ENCODE results near the gene PHACTR4. TPM values are rescaled to one million over a fixed set of nuclear protein-coding genes. Genes with fewer than 3 reads are reported as not detected.
A peak's percentile ranks its signal among the peaks of the same experiment; 100 is the strongest.
"Not testable (repeated sequence)": the region's sequence is repeated elsewhere in the genome, so short reads cannot be mapped to it uniquely, and the experiment has no call there.

Gene PHACTR4
- total RNA-seq, 2 donors from 2014 or later = 29.7 to 33.7 TPM

- Mint-ChIP-seq H3K27ac (no peak overlapping the region), H3K9me3 (no peaks in the 10 kb centered on the region), H3K36me3 (ENCODE audit: insufficient read depth in 2 of 2) (peaks cover 9 to 14% of the 10 kb centered on the region in 2 donors), H3K4me3 (no peak overlapping the region), H3K27me3 (ENCODE audit: low read depth) (no peaks in the 10 kb centered on the region), H3K4me1 (ENCODE audit: low read depth) (peaks cover 13% of the 10 kb centered on the region)
- ATAC-seq (replicated peaks in 1 of 2) (no peak), DNase-seq (no peak)
Measured at GRCh38 chr1:28501925-28502324, 132.4 kb downstream of the PHACTR4 start.

GRCh38 chr1:28503117-28503516 is 133.6 kb downstream of the PHACTR4 start:
- Mint-ChIP-seq H3K27me3 (ENCODE audit: low read depth) (no peaks in the 10 kb centered on the region), H3K9me3 (no peaks in the 10 kb centered on the region), H3K4me3 (no peak overlapping the region), H3K4me1 (ENCODE audit: low read depth) (peaks cover 13% of the 10 kb centered on the region), H3K27ac (peak overlapping the region; percentile 29), H3K36me3 (ENCODE audit: insufficient read depth in 2 of 2) (peaks cover 10 to 25% of the 10 kb centered on the region in 2 donors)
- ATAC-seq (replicated peaks in 1 of 2) (no peak), DNase-seq (no peak)

- no peaks in the 10 kb centered on the region for H3K27me3 Mint-ChIP-seq (ENCODE audit: low read depth)
- H3K4me3 Mint-ChIP-seq = peak within 1 kb of the TSS; percentile 91 to 97
- ATAC-seq (replicated peaks in 1 of 2) (peak; percentile 86 to 88), DNase-seq (peak; percentile 94 to 97)
- peak within 1 kb of the TSS; percentile 100 for H3K27ac Mint-ChIP-seq
- H3K9me3 Mint-ChIP-seq = no peaks in the 10 kb centered on the region
- peaks cover 30 to 48% of the 10 kb centered on the region in 2 donors for H3K36me3 Mint-ChIP-seq (ENCODE audit: insufficient read depth in 2 of 2)
- H3K4me1 Mint-ChIP-seq (ENCODE audit: low read depth) = peaks cover 38% of the 10 kb centered on the region
Measured at GRCh38 chr1:28505406-28506187, 136.1 kb downstream of the PHACTR4 start, which contains the start of gene RCC1. TSS of gene RCC1 (plus strand) at chr1:28506043. CDS start at chr1:28529867, 23,824 bp downstream.

GRCh38 chr1:28506907-28507246 is 137.3 kb downstream of the PHACTR4 start:
- DNase-seq (no peak), ATAC-seq (replicated peaks in 1 of 2) (no peak)
- Mint-ChIP-seq H3K9me3 (no peaks in the 10 kb centered on the region), H3K36me3 (ENCODE audit: insufficient read depth in 2 of 2) (peaks cover 34 to 52% of the 10 kb centered on the region in 2 donors), H3K27ac (peak overlapping the region; percentile 100), H3K4me3 (peak overlapping the region; percentile 91 to 97), H3K4me1 (ENCODE audit: low read depth) (peaks cover 37% of the 10 kb centered on the region), H3K27me3 (ENCODE audit: low read depth) (no peaks in the 10 kb centered on the region)

- H3K4me1 Mint-ChIP-seq (ENCODE audit: low read depth) = peaks cover 41% of the 10 kb centered on the region
Measured at GRCh38 chr1:28507247-28507645, 137.7 kb downstream of the PHACTR4 start.

GRCh38 chr1:28507646-28508434 is 138.3 kb downstream of the PHACTR4 start:
- Mint-ChIP-seq H3K27me3 (ENCODE audit: low read depth) (no peaks in the 10 kb centered on the region), H3K4me1 (ENCODE audit: low read depth) (peaks cover 47% of the 10 kb centered on the region), H3K4me3 (peak overlapping the region; percentile 91 to 97), H3K9me3 (no peaks in the 10 kb centered on the region), H3K27ac (peak overlapping the region; percentile 100), H3K36me3 (ENCODE audit: insufficient read depth in 2 of 2) (peaks cover 36 to 62% of the 10 kb centered on the region in 2 donors)
- DNase-seq (no peak), ATAC-seq (replicated peaks in 1 of 2) (no peak)

More at GRCh38 chr1:28507247-28507645, 137.7 kb downstream of the PHACTR4 start:
- no peaks in the 10 kb centered on the region for H3K9me3 Mint-ChIP-seq
- ATAC-seq (replicated peaks in 1 of 2) (no peak), DNase-seq (no peak)
- H3K27me3 Mint-ChIP-seq (ENCODE audit: low read depth) = no peaks in the 10 kb centered on the region
- H3K27ac Mint-ChIP-seq = peak overlapping the region; percentile 100
- peaks cover 36 to 56% of the 10 kb centered on the region in 2 donors for H3K36me3 Mint-ChIP-seq (ENCODE audit: insufficient read depth in 2 of 2)
- peak overlapping the region; percentile 91 to 97 for H3K4me3 Mint-ChIP-seq

GRCh38 chr1:28508435-28508754 is 138.9 kb downstream of the PHACTR4 start:
- peak overlapping the region; percentile 100 for H3K27ac Mint-ChIP-seq
- no peak for DNase-seq
- H3K27me3 Mint-ChIP-seq (ENCODE audit: low read depth) = no peaks in the 10 kb centered on the region
- H3K4me3 Mint-ChIP-seq = peak overlapping the region; percentile 91 to 97
- H3K4me1 Mint-ChIP-seq (ENCODE audit: low read depth) = peaks cover 52% of the 10 kb centered on the region
- ATAC-seq (replicated peaks in 1 of 2) = no peak
- H3K36me3 Mint-ChIP-seq (ENCODE audit: insufficient read depth in 2 of 2) = peaks cover 36 to 62% of the 10 kb centered on the region in 2 donors
- no peaks in the 10 kb centered on the region for H3K9me3 Mint-ChIP-seq

GRCh38 chr1:28509705-28510272 is 140.2 kb downstream of the PHACTR4 start:
- Mint-ChIP-seq H3K9me3 (no peaks in the 10 kb centered on the region), H3K36me3 (ENCODE audit: insufficient read depth in 2 of 2) (peaks cover 36 to 64% of the 10 kb centered on the region in 2 donors), H3K4me3 (peak overlapping the region; percentile 91 to 97), H3K27me3 (ENCODE audit: low read depth) (no peaks in the 10 kb centered on the region), H3K4me1 (ENCODE audit: low read depth) (peaks cover 57% of the 10 kb centered on the region), H3K27ac (peak overlapping the region; percentile 100)
- ATAC-seq (replicated peaks in 1 of 2) (peak; percentile 1 to 2), DNase-seq (peak in 1 of 2 donors; percentile 40)

- Mint-ChIP-seq H3K27ac (peak overlapping the region; percentile 100), H3K9me3 (no peaks in the 10 kb centered on the region), H3K4me3 (peak overlapping the region; percentile 91 to 97), H3K4me1 (ENCODE audit: low read depth) (peaks cover 59% of the 10 kb centered on the region), H3K36me3 (ENCODE audit: insufficient read depth in 2 of 2) (peaks cover 35 to 64% of the 10 kb centered on the region in 2 donors), H3K27me3 (ENCODE audit: low read depth) (no peaks in the 10 kb centered on the region)
- ATAC-seq (replicated peaks in 1 of 2) (peak in 1 of 2 donors; percentile 7), DNase-seq (peak in 1 of 2 donors; percentile 35)
Measured at GRCh38 chr1:28510273-28510969, 140.9 kb downstream of the PHACTR4 start.

- H3K9me3 Mint-ChIP-seq = no peaks in the 10 kb centered on the region
- H3K36me3 Mint-ChIP-seq (ENCODE audit: insufficient read depth in 2 of 2) = peaks cover 31 to 59% of the 10 kb centered on the region in 2 donors
- H3K4me1 Mint-ChIP-seq (ENCODE audit: low read depth) = peaks cover 59% of the 10 kb centered on the region
- peak overlapping the region; percentile 4 to 97 for H3K4me3 Mint-ChIP-seq
- no peaks in the 10 kb centered on the region for H3K27me3 Mint-ChIP-seq (ENCODE audit: low read depth)
- H3K27ac Mint-ChIP-seq = peak overlapping the region; percentile 100
- DNase-seq (no peak), ATAC-seq (replicated peaks in 1 of 2) (peak in 1 of 2 donors; percentile 8)
Measured at GRCh38 chr1:28510970-28511440, 141.5 kb downstream of the PHACTR4 start.

- Mint-ChIP-seq H3K27ac (peak overlapping the region; percentile 100), H3K36me3 (ENCODE audit: insufficient read depth in 2 of 2) (peaks cover 26 to 50% of the 10 kb centered on the region in 2 donors), H3K4me1 (ENCODE audit: low read depth) (peaks cover 68% of the 10 kb centered on the region), H3K27me3 (ENCODE audit: low read depth) (no peaks in the 10 kb centered on the region), H3K4me3 (peak overlapping the region; percentile 44), H3K9me3 (no peaks in the 10 kb centered on the region)
- ATAC-seq (replicated peaks in 1 of 2) (no peak), DNase-seq (no peak)
Measured at GRCh38 chr1:28512058-28512611, 142.6 kb downstream of the PHACTR4 start.

GRCh38 chr1:28514445-28514933 is 144.9 kb downstream of the PHACTR4 start:
- H3K9me3 Mint-ChIP-seq; ATAC-seq (replicated peaks in 1 of 2); H3K4me3 Mint-ChIP-seq; DNase-seq; H3K27me3 Mint-ChIP-seq (ENCODE audit: low read depth): not testable (repeated sequence)
- H3K4me1 Mint-ChIP-seq (ENCODE audit: low read depth) = peaks cover 73% of the 10 kb centered on the region
- peaks cover 17 to 28% of the 10 kb centered on the region in 2 donors for H3K36me3 Mint-ChIP-seq (ENCODE audit: insufficient read depth in 2 of 2)
- peak overlapping the region; percentile 68 for H3K27ac Mint-ChIP-seq
